Glutamatergic neuron (in vitro differentiated cells): ENCODE results near the gene FAM107B. TPM values are rescaled to one million over a fixed set of nuclear protein-coding genes. Genes with fewer than 3 reads are reported as not detected.

Experiments
- DNase-seq: peaks from one replicate; pipeline ENCODE4 v3.0.0; 2022
- H3K27ac Mint-ChIP-seq: one replicate; pipeline ENCODE4 v1.8.0; 2020; ENCODE audit warnings: mild to moderate bottlenecking, mixed read lengths, inconsistent platforms; ENCODE audit not compliant: unreplicated experiment
- H3K27me3 Mint-ChIP-seq: one replicate; pipeline ENCODE4 v1.8.0; 2020; ENCODE audit warnings: mild to moderate bottlenecking, moderate library complexity, mixed read lengths, inconsistent platforms; ENCODE audit not compliant: unreplicated experiment
- H3K36me3 Mint-ChIP-seq: one replicate; pipeline ENCODE4 v1.8.0; 2020; ENCODE audit warnings: mild to moderate bottlenecking, mixed read lengths, inconsistent platforms; ENCODE audit not compliant: unreplicated experiment
- H3K4me1 Mint-ChIP-seq: one replicate; pipeline ENCODE4 v1.8.0; 2020; ENCODE audit warnings: mild to moderate bottlenecking, low read depth, mixed read lengths, inconsistent platforms; ENCODE audit not compliant: unreplicated experiment
- H3K4me3 Mint-ChIP-seq: one replicate; pipeline ENCODE4 v1.8.0; 2020; ENCODE audit warnings: mild to moderate bottlenecking, mixed read lengths, inconsistent platforms; ENCODE audit not compliant: unreplicated experiment
- H3K9me3 Mint-ChIP-seq: one replicate; pipeline ENCODE4 v1.8.0; 2020; ENCODE audit warnings: mild to moderate bottlenecking, moderate library complexity, mixed read lengths, inconsistent platforms; ENCODE audit not compliant: unreplicated experiment
- total RNA-seq: library from RNA; stranded (reverse); fragmentation: NEBNext Ultra II Directional; extraction: Animal tissue kit (Norgen Biotek cat#: 25700); gene quantifications from one replicate; pipeline ENCODE4 v1.2.1, GENCODE V29; 2021; ENCODE audit not compliant: unreplicated experiment
- TF ChIP-seq, protein P1 (sequence below): fragments of 200-600 bp; sonication (generic); IDR thresholded peaks from one replicate; pipeline ENCODE4 v1.5.0; 2021; ENCODE audit not compliant: partially characterized antibody, unreplicated experiment

Gene FAM107B
- total RNA-seq, 1 donor from 2014 or later = 88.6 TPM

DNA sequence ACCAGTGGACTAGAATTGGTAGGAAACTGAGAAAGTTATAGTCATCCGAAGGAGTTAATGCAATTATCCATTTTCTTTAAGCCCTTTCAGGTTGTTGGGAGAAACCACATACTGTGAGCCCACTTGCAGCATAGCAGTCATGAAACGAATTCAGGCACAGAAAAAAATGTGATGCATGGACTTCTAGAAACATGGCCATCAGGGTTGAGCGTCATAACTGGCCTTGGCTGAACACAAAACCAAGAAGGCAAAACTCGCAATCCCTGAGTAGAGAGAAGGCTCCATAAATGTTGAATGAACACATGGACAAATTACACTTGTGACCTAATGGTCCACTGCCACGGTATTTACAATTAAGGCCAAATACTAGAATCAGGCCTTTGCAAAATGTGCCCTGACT lies 121.9 kb downstream of the FAM107B start:
- TF ChIP-seq, protein P1, sequence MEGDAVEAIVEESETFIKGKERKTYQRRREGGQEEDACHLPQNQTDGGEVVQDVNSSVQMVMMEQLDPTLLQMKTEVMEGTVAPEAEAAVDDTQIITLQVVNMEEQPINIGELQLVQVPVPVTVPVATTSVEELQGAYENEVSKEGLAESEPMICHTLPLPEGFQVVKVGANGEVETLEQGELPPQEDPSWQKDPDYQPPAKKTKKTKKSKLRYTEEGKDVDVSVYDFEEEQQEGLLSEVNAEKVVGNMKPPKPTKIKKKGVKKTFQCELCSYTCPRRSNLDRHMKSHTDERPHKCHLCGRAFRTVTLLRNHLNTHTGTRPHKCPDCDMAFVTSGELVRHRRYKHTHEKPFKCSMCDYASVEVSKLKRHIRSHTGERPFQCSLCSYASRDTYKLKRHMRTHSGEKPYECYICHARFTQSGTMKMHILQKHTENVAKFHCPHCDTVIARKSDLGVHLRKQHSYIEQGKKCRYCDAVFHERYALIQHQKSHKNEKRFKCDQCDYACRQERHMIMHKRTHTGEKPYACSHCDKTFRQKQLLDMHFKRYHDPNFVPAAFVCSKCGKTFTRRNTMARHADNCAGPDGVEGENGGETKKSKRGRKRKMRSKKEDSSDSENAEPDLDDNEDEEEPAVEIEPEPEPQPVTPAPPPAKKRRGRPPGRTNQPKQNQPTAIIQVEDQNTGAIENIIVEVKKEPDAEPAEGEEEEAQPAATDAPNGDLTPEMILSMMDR = no peak
- no peak overlapping the region for H3K4me3 Mint-ChIP-seq
- H3K36me3 Mint-ChIP-seq = peaks cover under 1% of the 10 kb centered on the region
- no peak overlapping the region for H3K27ac Mint-ChIP-seq
- no peak for DNase-seq
- H3K9me3 Mint-ChIP-seq = no peaks in the 10 kb centered on the region
- peaks cover 2% of the 10 kb centered on the region for H3K27me3 Mint-ChIP-seq
- H3K4me1 Mint-ChIP-seq = peaks cover 18% of the 10 kb centered on the region

DNA sequence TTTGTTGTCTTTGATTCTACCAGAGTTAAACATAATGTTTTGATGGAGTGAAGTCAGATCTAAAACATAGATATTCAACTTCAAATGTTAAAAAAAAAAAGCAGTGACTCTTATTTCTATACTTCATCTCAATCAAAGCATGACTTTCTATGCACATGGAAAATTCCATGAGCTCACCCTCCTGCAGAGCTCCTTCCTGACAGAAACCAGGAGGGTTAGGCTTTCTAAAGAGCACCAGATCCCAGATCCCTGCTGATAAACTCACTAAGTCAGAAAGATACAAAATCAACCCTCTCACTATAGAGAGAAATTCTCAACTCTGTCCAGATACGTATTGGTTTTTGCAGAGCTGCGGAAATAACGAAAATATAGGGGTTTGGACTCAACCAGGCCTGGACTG lies 122.6 kb downstream of the FAM107B start:
- TF ChIP-seq, protein P1 = no peak
- Mint-ChIP-seq H3K27me3 (peaks cover 2% of the 10 kb centered on the region), H3K4me3 (no peak overlapping the region), H3K9me3 (no peaks in the 10 kb centered on the region), H3K36me3 (no peaks in the 10 kb centered on the region), H3K4me1 (peaks cover 18% of the 10 kb centered on the region), H3K27ac (no peak overlapping the region)
- DNase-seq = no peak

DNA sequence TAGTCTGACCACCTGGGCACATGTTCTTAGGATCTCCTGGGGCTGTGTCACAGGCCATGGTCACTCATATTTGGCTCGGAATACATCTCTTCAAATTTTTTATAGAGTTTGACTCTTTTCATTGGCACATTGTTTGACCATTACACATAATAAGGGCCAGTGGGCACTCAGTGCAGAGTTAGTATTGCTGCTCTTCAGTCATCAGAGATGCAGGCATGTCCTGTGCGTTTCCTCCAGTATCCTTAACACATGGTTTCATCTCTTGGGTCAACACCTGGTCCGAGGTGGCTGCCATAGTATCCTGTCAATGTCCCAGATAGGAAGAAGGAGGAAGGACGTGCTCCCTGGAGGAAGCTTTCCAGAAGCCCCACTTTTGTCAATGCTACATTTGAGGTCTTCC lies 125.0 kb downstream of the FAM107B start:
- H3K4me1 Mint-ChIP-seq = peaks cover 21% of the 10 kb centered on the region

DNA sequence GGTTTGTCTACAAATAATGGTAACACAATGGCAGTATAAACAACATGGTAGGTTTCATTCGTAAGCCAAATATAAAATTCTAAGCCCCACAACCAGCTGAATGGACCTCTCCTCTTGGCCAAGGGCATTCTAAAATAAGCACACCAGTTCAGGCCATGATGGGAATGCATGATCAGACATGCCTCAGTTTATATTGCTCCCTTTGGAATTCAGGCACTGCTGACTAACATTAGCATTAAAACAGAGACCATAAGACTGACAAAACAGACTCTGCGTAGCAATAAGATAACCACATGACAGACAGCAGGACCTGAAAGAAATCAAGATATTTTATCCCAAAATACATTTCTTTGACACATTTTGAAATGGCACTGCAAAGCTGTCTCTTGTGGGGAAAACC lies 125.8 kb downstream of the FAM107B start:
- no peak for DNase-seq
- H3K4me1 Mint-ChIP-seq = peaks cover 20% of the 10 kb centered on the region
- no peak overlapping the region for H3K27ac Mint-ChIP-seq
- no peaks in the 10 kb centered on the region for H3K36me3 Mint-ChIP-seq
- TF ChIP-seq, protein P1 = no peak
- H3K27me3 Mint-ChIP-seq = peaks cover 2% of the 10 kb centered on the region
- peaks cover 1% of the 10 kb centered on the region for H3K9me3 Mint-ChIP-seq
- H3K4me3 Mint-ChIP-seq = no peak overlapping the region

More for the DNA sequence above, 125.0 kb downstream of the FAM107B start:
- no peaks in the 10 kb centered on the region for H3K36me3 Mint-ChIP-seq
- H3K27me3 Mint-ChIP-seq = peaks cover 2% of the 10 kb centered on the region
- no peak overlapping the region for H3K27ac Mint-ChIP-seq
- H3K4me3 Mint-ChIP-seq = no peak overlapping the region
- TF ChIP-seq, protein P1 = no peak
- H3K9me3 Mint-ChIP-seq = peaks cover 1% of the 10 kb centered on the region
- DNase-seq = no peak

DNA sequence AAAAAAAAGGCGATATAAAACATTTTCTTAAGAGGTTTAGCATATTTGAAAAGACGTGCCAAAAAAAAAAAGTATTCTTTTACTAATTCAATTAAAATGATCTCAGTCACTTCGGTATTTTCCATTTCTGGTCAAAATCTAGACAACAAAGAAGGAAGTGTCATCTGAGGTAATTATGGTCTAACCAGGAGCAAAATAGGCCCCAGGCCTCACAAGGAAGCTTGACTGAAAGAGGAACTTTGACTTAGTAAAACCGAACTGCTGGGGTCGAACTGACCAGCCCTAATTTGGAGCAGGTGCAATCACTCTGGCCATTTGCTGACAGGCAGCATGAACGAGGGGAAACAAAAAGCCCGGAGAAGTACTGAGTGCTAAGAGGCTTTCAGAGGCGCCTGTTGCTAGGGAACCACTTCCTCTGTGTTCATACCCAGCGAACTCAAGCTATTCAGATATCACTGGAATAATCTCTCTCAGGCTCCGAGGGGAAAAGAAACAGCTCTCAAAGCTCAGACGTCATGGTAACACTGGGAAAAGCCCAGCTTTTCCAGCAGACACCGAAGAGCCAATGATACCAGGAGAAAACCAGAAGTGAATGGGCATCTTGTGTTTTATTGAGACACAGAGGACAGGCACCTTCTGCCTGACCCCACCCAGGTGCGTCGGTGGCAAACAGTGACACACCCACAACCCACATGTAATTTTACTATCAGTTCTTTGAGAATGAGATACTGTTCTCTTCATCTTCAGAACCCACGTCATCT lies 126.5 kb downstream of the FAM107B start:
- peak; percentile 48 for DNase-seq
- peaks cover 1% of the 10 kb centered on the region for H3K9me3 Mint-ChIP-seq
- TF ChIP-seq, protein P1 = no peak
- H3K27me3 Mint-ChIP-seq = peaks cover 2% of the 10 kb centered on the region
- no peaks in the 10 kb centered on the region for H3K36me3 Mint-ChIP-seq
- peaks cover 17% of the 10 kb centered on the region for H3K4me1 Mint-ChIP-seq
- peak overlapping the region; percentile 75 for H3K27ac Mint-ChIP-seq
- peak overlapping the region; percentile 39 for H3K4me3 Mint-ChIP-seq
